Measurements from ENCODE around the gene GPR156. TPM values are rescaled to one million over a fixed set of nuclear protein-coding genes. Genes with fewer than 3 reads are reported as not detected.

The GPR156 gene
- polyA plus RNA-seq, 4 donors, result 0.13 to 0.24 TPM; not detected in 2

- Histone ChIP-seq H3K27ac (ENCODE audit: low read depth in 1 of 3, low read length in 2 of 3) (no peak overlapping the region), H3K27me3 (ENCODE audit: control insufficient read depth in 3 of 3, insufficient read depth in 3 of 3, low read length in 3 of 3) (no peaks in the 10 kb centered on the region), H3K4me1 (ENCODE audit: control insufficient read depth in 3 of 3, insufficient read depth in 2 of 3, low read depth in 1 of 3, low read length in 2 of 3) (no peaks in the 10 kb centered on the region), H3K9me3 (ENCODE audit: control insufficient read depth in 2 of 2, insufficient read depth in 1 of 2, low read depth in 1 of 2, low read length in 1 of 2) (no peaks in the 10 kb centered on the region), H3K36me3 (ENCODE audit: control insufficient read depth in 3 of 3, insufficient read depth in 2 of 3, low read depth in 1 of 3, low read length in 3 of 3) (peaks cover 0 to 2% (median 0%) of the 10 kb centered on the region in 3 donors), H3K4me3 (ENCODE audit: low read depth in 1 of 3, low read length in 3 of 3) (no peak overlapping the region)
- FAIRE-seq, result no peak
- DNase-seq, result no peak
- WGBS, 3 donors, result 65 to 92% (median 72%) methylated on average over 2 of the region's 2 CpGs
These were observed 114.8 kb downstream of the GPR156 start for GRCh38 chr3:120170223-120170622.

GRCh38 chr3:120169407-120169806 is 115.6 kb downstream of the GPR156 start:
- no peaks in the 10 kb centered on the region for H3K27me3 ChIP-seq (ENCODE audit: control insufficient read depth in 3 of 3, insufficient read depth in 3 of 3, low read length in 3 of 3)
- FAIRE-seq, result no peak
- peaks cover 0 to 2% (median 0%) of the 10 kb centered on the region in 3 donors for H3K36me3 ChIP-seq (ENCODE audit: control insufficient read depth in 3 of 3, insufficient read depth in 2 of 3, low read depth in 1 of 3, low read length in 3 of 3)
- DNase-seq, result no peak
- no peak overlapping the region for H3K4me3 ChIP-seq (ENCODE audit: low read depth in 1 of 3, low read length in 3 of 3)
- H3K27ac ChIP-seq (ENCODE audit: low read depth in 1 of 3, low read length in 2 of 3), result no peak overlapping the region
- 84 to 90% (median 89%) methylated on average over 5 of the region's 5 CpGs for WGBS, 3 donors
- H3K9me3 ChIP-seq (ENCODE audit: control insufficient read depth in 2 of 2, insufficient read depth in 1 of 2, low read depth in 1 of 2, low read length in 1 of 2), result no peaks in the 10 kb centered on the region
- H3K4me1 ChIP-seq (ENCODE audit: control insufficient read depth in 3 of 3, insufficient read depth in 2 of 3, low read depth in 1 of 3, low read length in 2 of 3), result no peaks in the 10 kb centered on the region

GRCh38 chr3:120168611-120169010 is 116.4 kb downstream of the GPR156 start:
- H3K4me1 ChIP-seq (ENCODE audit: control insufficient read depth in 3 of 3, insufficient read depth in 2 of 3, low read depth in 1 of 3, low read length in 2 of 3), result peaks cover 0 to 7% (median 0%) of the 10 kb centered on the region in 3 donors
- FAIRE-seq (no peak), DNase-seq (no peak)
- no peaks in the 10 kb centered on the region for H3K27me3 ChIP-seq (ENCODE audit: control insufficient read depth in 3 of 3, insufficient read depth in 3 of 3, low read length in 3 of 3)
- peaks cover 0 to 2% (median 0%) of the 10 kb centered on the region in 3 donors for H3K36me3 ChIP-seq (ENCODE audit: control insufficient read depth in 3 of 3, insufficient read depth in 2 of 3, low read depth in 1 of 3, low read length in 3 of 3)
- H3K27ac ChIP-seq (ENCODE audit: low read depth in 1 of 3, low read length in 2 of 3), result no peak overlapping the region
- H3K9me3 ChIP-seq (ENCODE audit: control insufficient read depth in 2 of 2, insufficient read depth in 1 of 2, low read depth in 1 of 2, low read length in 1 of 2), result no peaks in the 10 kb centered on the region
- H3K4me3 ChIP-seq (ENCODE audit: low read depth in 1 of 3, low read length in 3 of 3), result no peak overlapping the region
- WGBS, 3 donors, result 88 to 93% (median 93%) methylated on average over 3 of the region's 3 CpGs

GRCh38 chr3:120168038-120168437 is 117.0 kb downstream of the GPR156 start:
- 70 to 79% (median 71%) methylated on average over 9 of the region's 9 CpGs for WGBS, 3 donors
- Histone ChIP-seq H3K27ac (ENCODE audit: low read depth in 1 of 3, low read length in 2 of 3) (no peak overlapping the region), H3K36me3 (ENCODE audit: control insufficient read depth in 3 of 3, insufficient read depth in 2 of 3, low read depth in 1 of 3, low read length in 3 of 3) (peaks cover 0 to 2% (median 0%) of the 10 kb centered on the region in 3 donors), H3K9me3 (ENCODE audit: control insufficient read depth in 2 of 2, insufficient read depth in 1 of 2, low read depth in 1 of 2, low read length in 1 of 2) (no peaks in the 10 kb centered on the region), H3K27me3 (ENCODE audit: control insufficient read depth in 3 of 3, insufficient read depth in 3 of 3, low read length in 3 of 3) (no peaks in the 10 kb centered on the region), H3K4me3 (ENCODE audit: low read depth in 1 of 3, low read length in 3 of 3) (no peak overlapping the region), H3K4me1 (ENCODE audit: control insufficient read depth in 3 of 3, insufficient read depth in 2 of 3, low read depth in 1 of 3, low read length in 2 of 3) (peaks cover 0 to 10% (median 0%) of the 10 kb centered on the region in 3 donors)
- no peak for FAIRE-seq
- no peak for DNase-seq

- H3K27me3 ChIP-seq (ENCODE audit: control insufficient read depth in 3 of 3, insufficient read depth in 3 of 3, low read length in 3 of 3), result no peaks in the 10 kb centered on the region
- no peak for FAIRE-seq
- peaks cover 0 to 14% (median 0%) of the 10 kb centered on the region in 3 donors for H3K4me1 ChIP-seq (ENCODE audit: control insufficient read depth in 3 of 3, insufficient read depth in 2 of 3, low read depth in 1 of 3, low read length in 2 of 3)
- H3K9me3 ChIP-seq (ENCODE audit: control insufficient read depth in 2 of 2, insufficient read depth in 1 of 2, low read depth in 1 of 2, low read length in 1 of 2), result no peaks in the 10 kb centered on the region
- no peak for DNase-seq
- no peak overlapping the region for H3K27ac ChIP-seq (ENCODE audit: low read depth in 1 of 3, low read length in 2 of 3)
- WGBS, 3 donors, result 86 to 94% (median 90%) methylated on average over 9 to 10 of the region's 10 CpGs
- peaks cover 0 to 2% (median 0%) of the 10 kb centered on the region in 3 donors for H3K36me3 ChIP-seq (ENCODE audit: control insufficient read depth in 3 of 3, insufficient read depth in 2 of 3, low read depth in 1 of 3, low read length in 3 of 3)
- no peak overlapping the region for H3K4me3 ChIP-seq (ENCODE audit: low read depth in 1 of 3, low read length in 3 of 3)
These were observed 117.5 kb downstream of the GPR156 start for GRCh38 chr3:120167488-120167887.

- DNase-seq (no peak), FAIRE-seq (no peak)
- Histone ChIP-seq H3K4me3 (ENCODE audit: low read depth in 1 of 3, low read length in 3 of 3) (no peak overlapping the region), H3K36me3 (ENCODE audit: control insufficient read depth in 3 of 3, insufficient read depth in 2 of 3, low read depth in 1 of 3, low read length in 3 of 3) (peaks cover 0 to 2% (median 0%) of the 10 kb centered on the region in 3 donors), H3K27me3 (ENCODE audit: control insufficient read depth in 3 of 3, insufficient read depth in 3 of 3, low read length in 3 of 3) (no peaks in the 10 kb centered on the region), H3K27ac (ENCODE audit: low read depth in 1 of 3, low read length in 2 of 3) (peak overlapping the region in 1 of 3 donors; percentile 62), H3K4me1 (ENCODE audit: control insufficient read depth in 3 of 3, insufficient read depth in 2 of 3, low read depth in 1 of 3, low read length in 2 of 3) (peaks cover 0 to 26% (median 2%) of the 10 kb centered on the region in 3 donors), H3K9me3 (ENCODE audit: control insufficient read depth in 2 of 2, insufficient read depth in 1 of 2, low read depth in 1 of 2, low read length in 1 of 2) (no peaks in the 10 kb centered on the region)
These were observed 121.2 kb downstream of the GPR156 start for GRCh38 chr3:120163816-120164215.

- Histone ChIP-seq H3K4me1 (ENCODE audit: control insufficient read depth in 3 of 3, insufficient read depth in 2 of 3, low read depth in 1 of 3, low read length in 2 of 3) (peaks cover 0 to 26% (median 2%) of the 10 kb centered on the region in 3 donors), H3K27ac (ENCODE audit: low read depth in 1 of 3, low read length in 2 of 3) (peak overlapping the region in 1 of 3 donors; percentile 62), H3K9me3 (ENCODE audit: control insufficient read depth in 2 of 2, insufficient read depth in 1 of 2, low read depth in 1 of 2, low read length in 1 of 2) (no peaks in the 10 kb centered on the region), H3K4me3 (ENCODE audit: low read depth in 1 of 3, low read length in 3 of 3) (no peak overlapping the region), H3K36me3 (ENCODE audit: control insufficient read depth in 3 of 3, insufficient read depth in 2 of 3, low read depth in 1 of 3, low read length in 3 of 3) (peaks cover 0 to 2% (median 0%) of the 10 kb centered on the region in 3 donors), H3K27me3 (ENCODE audit: control insufficient read depth in 3 of 3, insufficient read depth in 3 of 3, low read length in 3 of 3) (no peaks in the 10 kb centered on the region)
- FAIRE-seq (no peak), DNase-seq (peak; percentile 9 to 75)
- WGBS, 3 donors, result 16 to 62% (median 47%) methylated on average over 4 of the region's 4 CpGs
These were observed 122.0 kb downstream of the GPR156 start for GRCh38 chr3:120163026-120163425.

GRCh38 chr3:120162400-120162799 is 122.6 kb downstream of the GPR156 start:
- no peak for FAIRE-seq
- no peak for DNase-seq
- H3K27ac ChIP-seq (ENCODE audit: low read depth in 1 of 3, low read length in 2 of 3), result peak overlapping the region in 1 of 3 donors; percentile 62
- peaks cover 0 to 26% (median 2%) of the 10 kb centered on the region in 3 donors for H3K4me1 ChIP-seq (ENCODE audit: control insufficient read depth in 3 of 3, insufficient read depth in 2 of 3, low read depth in 1 of 3, low read length in 2 of 3)
- no peak overlapping the region for H3K4me3 ChIP-seq (ENCODE audit: low read depth in 1 of 3, low read length in 3 of 3)
- no peaks in the 10 kb centered on the region for H3K9me3 ChIP-seq (ENCODE audit: control insufficient read depth in 2 of 2, insufficient read depth in 1 of 2, low read depth in 1 of 2, low read length in 1 of 2)
- H3K27me3 ChIP-seq (ENCODE audit: control insufficient read depth in 3 of 3, insufficient read depth in 3 of 3, low read length in 3 of 3), result no peaks in the 10 kb centered on the region
- peaks cover 0 to 2% (median 0%) of the 10 kb centered on the region in 3 donors for H3K36me3 ChIP-seq (ENCODE audit: control insufficient read depth in 3 of 3, insufficient read depth in 2 of 3, low read depth in 1 of 3, low read length in 3 of 3)

GRCh38 chr3:120161902-120162301 is 123.1 kb downstream of the GPR156 start:
- H3K27ac ChIP-seq (ENCODE audit: low read depth in 1 of 3, low read length in 2 of 3), result no peak overlapping the region
- DNase-seq (no peak), FAIRE-seq (no peak)
- no peaks in the 10 kb centered on the region for H3K27me3 ChIP-seq (ENCODE audit: control insufficient read depth in 3 of 3, insufficient read depth in 3 of 3, low read length in 3 of 3)
- WGBS, 3 donors, result 85 to 96% (median 91%) methylated on average over 3 of the region's 3 CpGs
- H3K36me3 ChIP-seq (ENCODE audit: control insufficient read depth in 3 of 3, insufficient read depth in 2 of 3, low read depth in 1 of 3, low read length in 3 of 3), result peaks cover 0 to 2% (median 0%) of the 10 kb centered on the region in 3 donors
- H3K9me3 ChIP-seq (ENCODE audit: control insufficient read depth in 2 of 2, insufficient read depth in 1 of 2, low read depth in 1 of 2, low read length in 1 of 2), result no peaks in the 10 kb centered on the region
- H3K4me1 ChIP-seq (ENCODE audit: control insufficient read depth in 3 of 3, insufficient read depth in 2 of 3, low read depth in 1 of 3, low read length in 2 of 3), result peaks cover 0 to 26% (median 2%) of the 10 kb centered on the region in 3 donors
- no peak overlapping the region for H3K4me3 ChIP-seq (ENCODE audit: low read depth in 1 of 3, low read length in 3 of 3)
